ENCODE data around the gene NKD1.

Gene NKD1

GRCh38 chr16:50600582-50601283 lies 52.5 kb downstream of the NKD1 start:
- DNase-seq (ENCODE audit: low spot score), result no peak

GRCh38 chr16:50601341-50601740 lies 53.1 kb downstream of the NKD1 start:
- DNase-seq (ENCODE audit: low spot score), result no peak

- no peak for DNase-seq (ENCODE audit: low spot score)
These were observed 53.9 kb downstream of the NKD1 start for GRCh38 chr16:50602126-50602525.

GRCh38 chr16:50602531-50603205 lies 54.5 kb downstream of the NKD1 start:
- DNase-seq (ENCODE audit: low spot score), result no peak

GRCh38 chr16:50603206-50604064 lies 55.2 kb downstream of the NKD1 start:
- no peak for DNase-seq (ENCODE audit: low spot score)

GRCh38 chr16:50604065-50604418 lies 55.8 kb downstream of the NKD1 start:
- DNase-seq (ENCODE audit: low spot score), result no peak

GRCh38 chr16:50604610-50605009 lies 56.4 kb downstream of the NKD1 start:
- no peak for DNase-seq (ENCODE audit: low spot score)

GRCh38 chr16:50605733-50606430 lies 57.7 kb downstream of the NKD1 start:
- no peak for DNase-seq (ENCODE audit: low spot score)

- DNase-seq (ENCODE audit: low spot score), result no peak
These were observed 58.3 kb downstream of the NKD1 start for GRCh38 chr16:50606431-50607050.

GRCh38 chr16:50607051-50607431 lies 58.8 kb downstream of the NKD1 start:
- DNase-seq (ENCODE audit: low spot score), result no peak

- DNase-seq (ENCODE audit: low spot score), result no peak
These were observed 59.3 kb downstream of the NKD1 start for GRCh38 chr16:50607447-50607846.

GRCh38 chr16:50607970-50608557 lies 59.9 kb downstream of the NKD1 start:
- no peak for DNase-seq (ENCODE audit: low spot score)

GRCh38 chr16:50609049-50609448 lies 60.9 kb downstream of the NKD1 start:
- DNase-seq (ENCODE audit: low spot score), result no peak

- no peak for DNase-seq (ENCODE audit: low spot score)
These were observed 61.3 kb downstream of the NKD1 start for GRCh38 chr16:50609471-50609870.

GRCh38 chr16:50610331-50611262 lies 62.4 kb downstream of the NKD1 start:
- no peak for DNase-seq (ENCODE audit: low spot score)

GRCh38 chr16:50611332-50611934 lies 63.2 kb downstream of the NKD1 start:
- peak; percentile 49 for DNase-seq (ENCODE audit: low spot score)

GRCh38 chr16:50611995-50612848 lies 64.0 kb downstream of the NKD1 start:
- no peak for DNase-seq (ENCODE audit: low spot score)

- DNase-seq (ENCODE audit: low spot score), result no peak
These were observed 64.6 kb downstream of the NKD1 start for GRCh38 chr16:50612849-50613198.
